ENCODE data around the gene WBP2.

Gene WBP2

DNA sequence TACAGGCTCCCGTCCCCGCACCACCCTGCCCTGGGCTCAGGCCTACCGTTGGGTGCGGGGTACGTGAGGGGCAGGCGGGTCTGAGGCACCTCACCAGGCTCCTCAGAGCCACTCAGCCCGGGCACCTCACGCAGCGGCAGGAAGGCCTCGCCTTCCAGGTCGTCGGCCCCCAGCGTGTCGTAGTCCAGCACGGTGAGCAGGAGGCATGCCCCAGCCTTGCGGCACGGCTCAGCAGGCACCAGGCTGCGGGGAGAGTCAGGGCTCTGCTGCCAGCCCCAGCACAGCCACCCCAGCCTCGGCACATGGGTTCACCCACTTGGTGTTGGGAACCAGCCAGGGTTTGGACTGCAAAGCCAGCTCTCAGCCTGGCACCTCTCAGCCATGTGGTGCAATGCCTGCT, 26.4 kb downstream of the WBP2 start:
- DNase-seq (ENCODE audit: low read depth in 2 of 2) = no peak

DNA sequence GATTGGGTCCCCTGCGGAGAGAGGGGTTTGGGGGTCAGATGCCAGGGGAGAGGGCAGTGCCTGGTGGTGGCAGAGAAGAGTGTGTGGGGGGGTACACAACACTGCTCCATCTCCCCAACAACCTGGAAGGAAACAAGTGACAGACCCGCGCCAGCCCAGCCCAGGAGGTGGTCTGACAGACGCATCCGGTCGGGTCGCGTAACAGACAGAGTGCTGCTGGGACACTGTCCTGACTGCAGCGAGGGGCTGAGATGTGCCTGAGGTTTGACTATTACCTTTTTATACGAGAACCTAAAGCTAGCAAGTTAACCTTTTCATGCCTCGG, 27.1 kb downstream of the WBP2 start:
- DNase-seq (ENCODE audit: low read depth in 2 of 2) = no peak

DNA sequence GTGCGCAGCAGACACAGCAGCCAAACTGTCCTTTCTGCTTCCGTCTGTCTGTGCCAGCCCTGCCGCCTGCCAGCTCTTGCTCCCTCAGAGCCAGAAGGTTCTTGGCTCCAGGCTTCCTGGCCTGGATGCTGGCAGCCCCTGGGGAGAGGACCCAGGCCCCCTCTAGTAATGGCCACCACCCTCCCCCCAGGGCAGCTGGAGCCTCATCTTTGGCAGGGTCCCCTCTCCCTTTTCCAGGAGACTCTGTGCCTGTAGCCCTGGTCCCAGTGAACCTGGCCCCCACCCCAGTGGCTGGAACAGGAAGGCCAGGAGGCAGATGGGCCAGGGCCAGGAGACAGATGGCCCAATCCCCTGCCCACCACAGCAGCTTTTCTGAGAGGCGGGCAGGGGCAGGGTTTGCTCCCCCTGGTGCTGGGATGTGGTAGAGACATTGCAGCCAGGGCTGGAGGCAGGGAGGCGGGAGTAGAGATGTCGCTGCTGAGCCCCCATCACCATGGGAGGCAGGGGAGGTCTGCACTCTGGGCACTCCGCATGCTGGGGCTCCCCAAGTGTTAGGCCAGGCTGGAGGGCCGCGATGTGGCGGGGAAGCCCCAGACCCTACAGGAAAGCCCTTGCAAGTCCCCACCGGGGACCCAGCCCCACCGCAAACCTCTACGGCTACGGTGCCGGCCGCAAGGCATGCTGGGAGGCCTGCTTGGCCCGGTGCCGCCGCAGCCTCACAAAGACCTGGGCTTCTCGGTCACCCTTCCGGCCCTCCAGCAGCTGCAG, 27.6 kb downstream of the WBP2 start:
- peak; percentile 45 to 58 for DNase-seq (ENCODE audit: low read depth in 2 of 2)

DNA sequence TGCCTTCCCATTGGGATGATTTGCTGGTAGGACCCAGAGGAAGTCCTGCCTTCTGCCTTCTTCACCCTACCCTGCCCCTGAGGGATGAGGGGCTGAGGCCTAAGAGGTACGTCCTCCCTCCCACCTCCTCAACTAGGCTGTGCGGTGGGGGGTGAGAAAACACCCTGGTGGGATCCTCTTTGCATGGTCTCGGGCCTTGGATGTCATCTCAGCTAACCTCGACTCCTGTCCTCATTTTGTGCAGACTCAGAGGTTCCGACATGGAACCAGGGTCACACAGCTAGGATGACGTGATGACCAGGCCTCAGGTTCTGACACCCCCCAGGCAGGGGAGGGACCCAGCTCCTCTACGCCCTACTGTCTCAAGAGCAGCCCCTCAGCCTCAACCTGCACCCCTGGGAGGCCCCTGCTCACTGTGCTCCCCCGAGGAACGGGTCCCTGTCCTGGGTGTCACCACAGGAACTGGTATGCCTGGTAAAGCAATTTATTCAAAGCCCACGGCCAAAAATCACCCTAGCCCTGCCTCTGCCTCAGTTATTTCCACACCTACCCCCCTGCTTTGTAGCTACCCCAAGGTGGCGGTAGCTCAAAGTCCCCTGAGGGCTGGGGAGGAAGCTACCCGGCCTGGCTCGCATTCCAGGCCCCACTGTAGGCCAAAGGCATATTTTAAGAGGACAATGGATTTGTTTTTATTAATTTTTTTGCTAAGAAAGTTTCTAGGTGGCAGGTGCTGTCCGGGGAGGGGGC, 28.4 kb downstream of the WBP2 start:
- DNase-seq (ENCODE audit: low read depth in 2 of 2) = no peak

DNA sequence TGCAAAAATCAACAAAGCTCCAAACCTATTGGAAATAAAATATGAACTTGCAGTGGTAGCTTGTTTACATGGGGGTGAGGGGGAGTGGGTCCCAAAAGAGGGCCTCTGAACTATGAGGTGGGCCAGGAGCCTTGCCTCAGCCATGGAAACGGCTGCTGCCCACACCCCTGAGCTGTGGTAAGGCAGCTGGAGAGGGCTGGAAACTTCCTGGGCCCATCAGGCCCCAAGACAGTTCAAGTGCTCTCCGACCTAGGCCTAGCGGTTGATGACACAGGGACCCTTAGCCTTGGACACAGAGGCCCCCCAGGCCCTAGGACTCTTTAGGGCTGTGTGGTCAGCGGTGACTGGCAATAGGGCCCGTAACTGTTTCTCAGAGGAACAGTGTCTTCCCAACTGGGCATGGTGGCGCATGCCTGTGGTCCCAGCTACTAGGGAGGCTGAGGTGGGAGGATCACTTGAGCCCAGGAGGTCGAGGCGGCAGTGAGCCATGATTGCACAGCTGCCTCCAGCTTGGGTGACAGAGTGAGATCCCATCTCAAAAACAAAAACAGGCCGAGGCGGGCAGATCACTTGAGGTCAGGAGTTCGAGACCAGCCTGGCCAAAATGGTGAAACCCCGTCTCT, 29.3 kb downstream of the WBP2 start:
- no peak for DNase-seq (ENCODE audit: low read depth in 2 of 2)

DNA sequence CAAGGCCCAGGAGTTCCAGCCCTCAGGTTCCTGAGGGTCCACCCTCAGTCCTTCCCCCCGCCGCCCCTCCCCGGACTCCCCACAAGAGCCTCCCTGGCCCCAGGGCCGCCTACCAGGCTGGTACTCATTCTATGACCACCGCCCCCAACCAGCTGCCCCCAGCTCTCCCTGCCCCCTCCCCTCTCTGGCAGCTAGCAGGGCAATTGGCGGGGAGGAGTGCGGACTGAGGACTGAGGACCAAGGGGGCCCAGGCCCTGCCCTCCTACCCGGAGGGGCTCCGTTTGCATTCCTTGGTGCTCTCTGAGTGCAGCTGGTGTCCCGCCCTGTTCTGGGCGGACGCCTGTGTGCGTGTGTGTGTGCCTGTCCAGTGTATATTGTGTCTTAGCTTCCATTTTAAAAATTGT, 30.0 kb downstream of the WBP2 start:
- DNase-seq (ENCODE audit: low read depth in 2 of 2) = no peak

DNA sequence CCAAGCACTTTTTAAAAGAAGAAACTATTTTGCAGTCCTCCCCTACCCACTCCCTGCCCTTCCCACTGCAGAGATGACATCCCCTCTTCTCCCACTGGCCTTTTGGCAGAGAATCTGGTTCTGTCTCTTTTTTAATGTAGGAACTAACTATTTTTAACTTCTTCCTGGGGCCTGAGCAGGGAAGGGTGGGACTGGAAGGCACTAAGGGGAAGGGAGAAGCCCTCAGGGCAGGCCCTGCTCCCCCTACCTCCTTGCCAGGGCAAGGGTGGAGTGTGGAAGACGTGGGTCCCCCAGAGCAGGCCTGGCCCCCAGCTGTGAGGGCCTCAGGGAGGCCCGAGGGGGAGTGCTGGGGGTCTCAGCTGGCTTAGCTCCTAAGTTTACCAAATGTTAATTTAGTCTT, 30.5 kb downstream of the WBP2 start:
- no peak for DNase-seq (ENCODE audit: low read depth in 2 of 2)

DNA sequence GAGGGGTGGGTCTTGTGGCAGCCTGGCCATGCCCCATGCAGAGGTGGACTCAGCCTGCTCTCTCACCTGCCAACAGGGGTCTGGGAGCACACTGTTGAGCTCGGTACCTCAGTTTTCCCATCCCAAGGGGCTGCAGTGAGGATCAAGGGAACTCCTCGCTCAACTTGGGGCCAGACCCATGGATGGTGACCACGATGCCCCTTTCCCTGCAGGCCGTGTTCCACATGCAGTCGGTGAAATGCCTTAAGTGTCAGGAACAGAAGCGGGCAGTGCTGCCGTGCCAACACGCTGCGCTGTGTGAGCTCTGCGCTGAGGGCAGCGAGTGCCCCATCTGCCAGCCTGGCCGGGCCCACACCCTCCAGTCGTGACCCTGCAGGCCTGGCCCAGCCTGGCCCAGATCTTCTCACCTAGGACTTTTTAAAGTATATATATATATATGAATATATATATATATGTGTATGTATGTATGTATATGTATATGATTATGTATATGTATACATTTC, 31.0 kb downstream of the WBP2 start:
- DNase-seq (ENCODE audit: low read depth in 2 of 2) = no peak

DNA sequence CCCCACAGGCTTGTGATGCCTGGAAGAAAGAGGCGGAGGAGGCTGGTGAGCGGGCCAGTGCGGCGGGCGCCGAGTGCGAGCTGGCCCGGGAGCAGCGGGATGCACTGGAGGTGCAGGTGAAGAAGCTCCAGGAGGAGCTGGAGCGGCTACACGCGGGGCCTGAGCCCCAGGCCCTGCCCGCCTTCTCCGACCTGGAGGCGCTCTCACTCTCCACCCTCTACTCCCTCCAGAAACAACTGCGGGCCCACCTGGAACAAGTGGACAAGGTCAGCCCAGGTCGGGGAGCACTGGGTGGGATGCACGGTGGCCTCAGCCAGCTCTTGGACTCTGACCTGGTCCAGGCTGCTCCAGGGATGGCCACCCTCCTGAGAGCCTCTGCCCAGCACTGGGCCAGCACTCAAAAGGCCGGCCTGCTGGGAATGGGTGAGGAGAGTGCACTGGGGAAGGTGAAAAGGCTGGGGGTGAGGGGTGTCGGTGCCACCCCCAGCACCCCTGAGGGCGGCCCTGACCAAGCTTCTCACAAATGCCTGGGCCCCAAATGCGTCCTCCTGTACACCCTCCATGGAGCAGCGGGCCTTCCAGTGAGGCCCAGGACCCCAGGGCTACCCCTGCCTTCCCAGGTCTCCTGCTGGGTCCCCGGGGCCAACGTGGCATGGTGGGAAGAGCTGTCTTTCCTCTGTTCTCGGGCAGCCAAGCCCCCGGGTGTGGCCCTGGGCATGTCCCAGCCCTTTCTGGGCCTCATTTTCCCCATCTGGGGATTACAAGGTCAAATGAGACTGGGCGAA, 31.7 kb downstream of the WBP2 start:
- DNase-seq (ENCODE audit: low read depth in 2 of 2) = no peak

DNA sequence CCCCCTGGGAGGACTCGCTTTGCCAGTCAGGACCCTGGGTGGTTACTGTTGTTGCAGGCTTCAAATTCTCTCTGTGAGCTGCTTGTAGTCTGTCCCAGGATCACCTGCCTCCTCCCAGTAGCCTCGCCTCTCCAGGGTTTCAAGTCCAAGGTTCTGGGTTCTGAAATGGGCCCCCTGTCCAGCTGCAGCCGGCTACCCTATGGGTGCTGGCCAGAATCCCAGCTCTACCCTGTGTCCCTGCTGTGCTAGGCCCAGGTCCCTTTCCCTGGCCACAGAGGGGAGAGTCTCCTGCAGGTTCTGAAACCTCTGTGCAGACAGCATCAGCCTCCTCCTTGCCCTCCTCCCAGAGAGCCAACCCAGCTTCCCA, 32.4 kb downstream of the WBP2 start:
- DNase-seq (ENCODE audit: low read depth in 2 of 2) = no peak

DNA sequence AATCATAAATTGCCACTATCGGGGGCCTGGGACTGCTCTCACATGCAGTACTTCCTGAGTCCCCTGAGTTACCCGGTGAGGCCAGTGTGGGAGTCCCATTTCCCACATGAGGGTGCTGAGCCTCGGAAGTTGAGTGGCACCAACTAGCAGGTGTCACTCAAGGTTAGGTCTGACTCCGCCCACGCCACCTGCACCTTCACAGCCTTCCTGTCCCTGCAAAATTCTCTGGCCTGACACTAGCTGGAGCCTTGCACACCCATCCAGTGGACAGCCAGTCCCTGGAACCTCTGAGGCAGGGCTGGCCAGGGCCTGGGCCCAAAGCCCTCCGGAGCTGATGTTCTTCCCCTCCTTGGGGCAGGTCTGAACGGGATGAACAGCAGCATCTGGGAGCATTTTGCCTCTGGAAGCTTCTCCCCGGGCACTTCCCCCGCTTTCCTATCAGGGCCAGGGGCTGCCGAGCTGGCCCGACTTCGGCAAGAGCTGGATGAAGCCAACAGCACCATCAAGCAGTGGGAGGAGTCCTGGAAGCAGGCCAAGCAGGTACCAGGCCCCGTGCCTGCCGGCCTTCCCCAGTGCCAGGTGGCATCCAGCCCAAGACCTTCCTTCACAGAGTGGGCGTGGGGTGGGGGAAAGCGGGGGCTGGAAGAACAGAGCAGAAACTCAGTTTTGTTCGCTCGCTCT, 32.9 kb downstream of the WBP2 start:
- DNase-seq (ENCODE audit: low read depth in 2 of 2) = no peak

DNA sequence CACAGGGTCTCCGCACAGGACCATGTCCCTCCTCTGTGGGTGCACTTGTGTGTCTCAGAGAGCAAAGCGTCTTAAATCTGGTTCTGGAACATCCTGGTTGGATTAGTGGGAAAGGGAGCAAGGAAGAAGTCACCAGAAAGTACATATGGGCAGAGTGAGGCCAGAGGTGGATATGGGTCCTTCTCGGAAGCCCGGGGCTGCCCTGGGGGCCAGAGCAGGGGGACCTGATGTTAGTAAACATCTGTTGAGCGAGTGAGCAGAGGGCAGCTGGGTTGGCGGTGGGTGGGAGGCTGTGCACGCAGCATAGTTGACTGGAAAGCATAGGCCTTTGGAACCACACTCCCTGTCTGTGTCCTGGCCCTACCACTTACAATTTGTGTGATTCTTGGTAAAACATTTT, 33.6 kb downstream of the WBP2 start:
- no peak for DNase-seq (ENCODE audit: low read depth in 2 of 2)

DNA sequence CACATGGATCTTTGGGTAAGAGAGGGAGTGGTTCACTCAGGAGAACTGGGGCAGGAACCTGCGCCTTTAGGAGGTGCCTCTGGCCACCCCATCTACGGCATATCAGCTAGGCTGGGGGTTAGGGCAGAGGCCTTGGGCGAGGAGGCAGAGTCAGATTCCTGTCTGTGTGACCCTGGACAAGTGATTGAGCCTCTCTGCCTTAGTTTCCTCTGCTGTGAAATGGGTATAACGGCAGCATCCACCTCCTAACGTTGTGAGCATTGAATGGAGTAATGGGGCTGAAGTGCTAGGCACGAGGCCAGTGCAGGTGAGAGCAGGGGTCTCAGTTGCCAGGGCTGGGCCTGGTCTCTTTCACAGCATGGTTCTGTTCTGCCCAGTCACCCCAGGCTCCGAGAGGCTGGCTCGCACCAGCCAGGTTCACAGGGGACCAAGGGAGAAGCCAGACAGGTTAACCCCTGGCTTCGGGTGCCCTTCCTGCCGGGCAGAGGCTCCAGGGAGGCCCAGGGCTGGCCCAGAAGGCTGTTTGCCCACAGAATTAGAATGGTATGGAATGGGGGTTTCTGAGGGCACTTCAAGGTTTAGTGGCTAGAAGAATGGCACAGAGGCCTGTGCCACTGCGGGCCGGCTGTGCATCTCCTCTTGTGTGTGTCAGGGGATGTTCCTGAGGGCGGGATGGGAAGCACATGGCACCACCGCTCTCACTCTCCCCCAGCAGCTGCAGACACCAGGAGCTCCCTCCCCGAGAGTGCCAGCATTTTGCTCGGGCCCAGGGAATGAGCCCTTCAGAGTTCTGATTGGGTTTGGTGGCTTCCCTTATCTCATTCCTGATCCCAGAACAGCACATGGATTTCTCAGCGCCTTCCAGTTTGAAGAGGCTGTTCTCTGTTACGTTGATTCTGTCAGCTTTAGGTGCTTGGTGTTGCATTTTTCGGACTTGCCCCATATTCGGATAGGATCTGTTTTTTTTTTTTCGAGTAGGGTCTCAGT, 34.7 kb downstream of the WBP2 start:
- no peak for DNase-seq (ENCODE audit: low read depth in 2 of 2)

DNA sequence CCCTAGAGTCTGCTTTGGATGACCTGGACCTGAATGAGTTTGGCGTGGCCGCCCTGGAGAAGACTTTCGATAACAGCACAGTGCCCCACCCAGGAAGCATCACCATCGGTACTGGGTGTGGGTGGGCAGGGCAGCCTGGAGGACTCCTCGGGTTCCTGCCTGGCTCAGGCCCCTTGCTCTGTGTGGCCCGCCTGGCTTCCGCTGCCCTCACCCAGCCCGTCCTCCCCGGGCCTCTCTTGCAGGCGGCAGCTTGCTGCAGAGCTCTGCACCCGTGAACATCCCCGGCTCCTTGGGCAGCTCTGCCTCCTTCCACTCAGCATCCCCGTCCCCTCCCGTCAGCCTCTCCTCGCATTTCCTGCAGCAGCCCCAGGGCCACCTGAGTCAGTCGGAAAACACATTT, 35.5 kb downstream of the WBP2 start:
- no peak for DNase-seq (ENCODE audit: low read depth in 2 of 2)

DNA sequence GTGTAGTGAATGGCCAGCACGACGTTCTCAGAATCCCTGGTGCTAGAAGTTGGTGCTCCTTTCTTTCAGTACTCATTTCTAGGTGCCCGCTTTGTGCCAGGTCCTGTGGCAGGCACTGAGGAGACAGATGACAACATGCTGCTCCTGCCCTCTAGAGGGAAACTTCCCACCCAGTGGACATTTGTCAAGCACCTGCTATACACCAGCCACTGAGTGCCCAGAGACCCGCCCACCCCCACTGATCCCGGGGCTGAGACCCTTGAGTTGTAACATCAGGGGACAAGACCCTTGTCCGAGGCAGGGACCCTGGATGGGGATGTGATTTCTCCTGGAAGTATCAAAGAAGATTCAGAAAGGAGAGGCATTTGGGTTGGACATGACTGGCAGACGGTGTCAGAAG, 36.0 kb downstream of the WBP2 start:
- no peak for DNase-seq (ENCODE audit: low read depth in 2 of 2)

DNA sequence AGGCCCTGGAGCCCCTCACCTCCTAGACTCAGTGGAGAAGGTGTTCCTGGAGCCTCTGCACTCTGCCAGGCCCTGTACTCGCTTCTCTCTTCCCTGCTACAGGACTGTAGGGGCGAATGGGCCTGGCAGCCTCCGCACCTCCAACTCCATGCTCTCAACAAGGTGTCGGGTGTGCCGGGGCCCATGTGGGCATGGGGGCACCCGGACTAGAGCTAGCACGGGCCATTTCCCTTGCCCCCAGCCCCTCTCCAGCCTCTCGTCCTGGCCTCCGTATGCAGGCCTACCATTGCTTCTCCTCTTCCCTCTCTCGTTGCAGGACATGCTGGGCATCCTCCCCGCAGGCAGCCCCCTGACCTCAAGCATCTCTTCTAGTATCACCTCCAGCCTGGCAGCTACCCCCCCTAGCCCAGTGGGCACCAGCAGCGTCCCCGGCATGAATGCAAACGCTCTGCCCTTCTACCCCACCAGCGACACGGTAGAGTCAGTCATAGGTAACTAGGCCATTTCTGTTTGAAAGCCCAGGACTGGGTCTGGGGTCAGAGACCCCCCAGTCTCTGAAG, 36.7 kb downstream of the WBP2 start:
- DNase-seq (ENCODE audit: low read depth in 2 of 2) = no peak

DNA sequence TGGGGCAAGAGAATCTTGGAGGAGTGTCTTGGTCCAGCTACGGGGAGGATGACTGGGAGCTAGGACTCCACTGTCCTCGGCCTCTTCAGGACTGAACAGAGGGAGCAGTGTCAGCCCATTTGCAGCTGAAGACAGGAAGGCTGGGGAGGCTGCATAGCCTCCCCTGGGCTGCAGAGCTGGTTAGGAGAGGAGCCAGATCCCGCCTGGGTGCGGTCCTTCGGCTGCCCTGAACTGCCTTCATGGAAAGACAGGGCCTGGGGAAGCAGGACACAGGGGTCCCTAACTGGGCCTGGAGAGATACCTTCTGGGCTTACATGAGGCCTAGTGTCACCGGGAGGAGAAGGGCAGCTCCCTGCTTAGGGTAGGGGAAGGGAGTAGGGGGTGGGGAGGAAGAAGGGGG, 37.6 kb downstream of the WBP2 start:
- DNase-seq (ENCODE audit: low read depth in 2 of 2) = no peak

DNA sequence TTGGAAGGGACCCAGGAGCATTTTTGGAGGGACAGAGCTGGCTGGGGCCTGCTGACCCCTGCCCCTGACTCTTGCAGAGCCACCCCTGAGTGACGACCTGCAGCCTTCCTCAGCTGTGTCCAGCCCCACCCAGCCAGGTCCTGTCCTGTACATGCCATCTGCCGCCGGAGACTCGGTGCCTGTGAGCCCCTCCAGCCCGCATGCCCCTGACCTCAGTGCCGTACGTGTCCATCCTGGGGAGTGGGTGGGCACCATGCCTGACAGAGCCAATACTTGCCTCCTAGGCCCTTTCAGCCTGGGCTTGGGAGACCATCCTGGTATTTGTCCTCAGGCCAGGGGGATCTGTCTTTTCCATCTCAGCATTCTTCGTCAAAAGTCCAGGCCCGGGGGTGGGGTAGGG, 38.4 kb downstream of the WBP2 start:
- no peak for DNase-seq (ENCODE audit: low read depth in 2 of 2)

DNA sequence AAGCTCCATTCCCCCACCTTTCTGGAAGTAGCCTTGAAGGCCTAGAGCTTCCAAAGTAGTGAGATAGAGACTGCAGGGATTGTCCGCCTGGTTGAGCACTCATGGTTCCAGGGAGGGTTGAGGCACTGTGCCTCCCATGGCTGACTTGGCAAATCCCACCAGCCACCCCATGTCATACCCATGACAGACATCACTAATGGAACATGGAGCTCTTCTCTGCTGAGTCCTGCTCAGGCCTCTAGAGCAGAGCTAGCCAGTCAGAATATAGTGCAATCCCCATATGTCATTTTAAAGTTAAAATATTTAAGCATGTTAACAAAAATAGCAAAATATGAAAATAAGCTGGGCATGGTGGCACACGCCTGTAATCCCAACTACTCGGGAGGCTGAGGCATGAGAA, 39.7 kb downstream of the WBP2 start:
- DNase-seq (ENCODE audit: low read depth in 2 of 2) = no peak

DNA sequence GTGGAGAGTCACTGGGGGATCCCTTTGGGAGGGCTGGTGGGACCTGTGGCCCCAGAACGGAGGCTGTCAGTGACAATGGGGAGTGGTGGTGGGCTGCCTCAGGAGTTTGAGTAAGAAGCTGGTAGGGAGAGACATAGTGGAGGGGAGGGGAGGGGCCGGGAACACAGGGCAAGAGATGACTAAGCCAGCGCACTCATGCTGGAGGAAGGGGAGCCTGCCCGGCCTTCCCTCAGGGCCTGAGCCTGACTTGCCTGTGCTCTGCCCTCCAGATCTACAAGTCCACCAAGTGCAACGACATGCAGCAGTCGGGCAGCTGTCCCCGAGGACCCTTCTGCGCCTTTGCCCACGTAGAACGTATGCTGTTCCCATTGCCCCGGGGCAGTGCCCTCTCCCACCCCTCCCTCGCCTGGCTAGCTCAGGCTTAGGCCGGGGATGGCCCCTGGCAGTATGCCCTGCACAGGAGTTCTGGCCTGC, 40.2 kb downstream of the WBP2 start:
- no peak for DNase-seq (ENCODE audit: low read depth in 2 of 2)
